TTC549 (cell line): Measurements from ENCODE around the gene ATAD3B.
"Not testable (repeated sequence)": the region's sequence is repeated elsewhere in the genome, so short reads cannot be mapped to it uniquely, and the experiment has no call there.

Experiments used
- FAIRE-seq: peaks from 2 replicates; lab custom pipeline; 2012; peaks lifted over from hg19 to GRCh38; lab: Jason Lieb, UNC

ATAD3B gene

GRCh38 chr1:1451696-1452364 lies 19.7 kb upstream of the ATAD3B start:
- no peak for FAIRE-seq

- not testable (repeated sequence) for FAIRE-seq
Measured at GRCh38 chr1:1452365-1452739, 19.2 kb upstream of the ATAD3B start.

- no peak for FAIRE-seq
Measured at GRCh38 chr1:1452882-1453281, 18.7 kb upstream of the ATAD3B start.

- FAIRE-seq, result not testable (repeated sequence)
Measured at GRCh38 chr1:1454286-1455056, 17.1 kb upstream of the ATAD3B start.

GRCh38 chr1:1455366-1455884 lies 16.1 kb upstream of the ATAD3B start:
- no peak for FAIRE-seq

GRCh38 chr1:1455934-1456333 lies 15.6 kb upstream of the ATAD3B start:
- not testable (repeated sequence) for FAIRE-seq

- not testable (repeated sequence) for FAIRE-seq
Measured at GRCh38 chr1:1456683-1457255, 14.8 kb upstream of the ATAD3B start.

- not testable (repeated sequence) for FAIRE-seq
Measured at GRCh38 chr1:1459156-1459555, 12.4 kb upstream of the ATAD3B start.

- FAIRE-seq, result not testable (repeated sequence)
Measured at GRCh38 chr1:1459711-1460110, 11.9 kb upstream of the ATAD3B start.

- no peak for FAIRE-seq
Measured at GRCh38 chr1:1460540-1461130, 10.9 kb upstream of the ATAD3B start.

- FAIRE-seq, result no peak
Measured at GRCh38 chr1:1461721-1462317, 9.7 kb upstream of the ATAD3B start.

- FAIRE-seq, result no peak
Measured at GRCh38 chr1:1462318-1462966, 9.1 kb upstream of the ATAD3B start.

- FAIRE-seq, result no peak
Measured at GRCh38 chr1:1463312-1463711, 8.3 kb upstream of the ATAD3B start.

- FAIRE-seq, result not testable (repeated sequence)
Measured at GRCh38 chr1:1468196-1468985, 3.2 kb upstream of the ATAD3B start.

- no peak for FAIRE-seq
Measured at GRCh38 chr1:1470626-1471388, 758 bp upstream of the ATAD3B start.

- FAIRE-seq, result not testable (repeated sequence)
Measured at GRCh38 chr1:1472053-1472876, 700 bp downstream of the ATAD3B start.

GRCh38 chr1:1476011-1476410 lies 4.4 kb downstream of the ATAD3B start:
- not testable (repeated sequence) for FAIRE-seq

- no peak for FAIRE-seq
Measured at GRCh38 chr1:1477206-1477605, 5.6 kb downstream of the ATAD3B start.
